ENCODE results near the gene MYO3B. TPM values are rescaled to one million over a fixed set of nuclear protein-coding genes. Genes with fewer than 3 reads are reported as not detected.

The MYO3B gene
- total RNA-seq, 1 donor from 2014 or later: 1.5 TPM

DNA sequence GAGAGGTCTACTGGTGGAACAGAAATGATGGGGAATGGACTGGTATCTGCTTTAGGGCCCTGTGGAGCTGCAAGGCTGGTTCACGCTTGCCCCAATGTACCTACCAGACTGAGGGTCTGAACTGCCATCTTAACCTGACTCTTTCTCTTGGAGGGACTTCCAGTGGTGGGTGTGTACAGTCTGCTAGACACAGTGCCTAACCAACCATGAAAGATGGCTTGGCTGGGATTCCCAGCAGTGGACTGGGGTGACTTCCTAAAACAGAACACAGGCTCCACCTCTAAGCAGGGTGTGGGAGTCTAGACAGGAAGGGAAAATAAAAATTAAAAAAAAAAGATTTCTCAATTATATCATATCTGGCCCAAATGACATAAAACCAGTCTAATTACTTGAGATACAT lies 25.5 kb upstream of the MYO3B start:
- Mint-ChIP-seq H3K4me1 (no peaks in the 10 kb centered on the region), H3K4me3 (no peak overlapping the region), H3K9me3 (no peaks in the 10 kb centered on the region), H3K27me3 (peaks cover 7% of the 10 kb centered on the region), H3K27ac (no peak overlapping the region), H3K36me3 (ENCODE audit: low read depth) (no peaks in the 10 kb centered on the region)
- DNase-seq: no peak
- intact Hi-C loops (cut with micrococcal nuclease): no loop called here

GRCh38 chr2:170155022-170155722 lies 22.8 kb upstream of the MYO3B start:
- intact Hi-C loops (cut with micrococcal nuclease): no loop called here
- peaks cover 7% of the 10 kb centered on the region for H3K27me3 Mint-ChIP-seq
- no peaks in the 10 kb centered on the region for H3K9me3 Mint-ChIP-seq
- DNase-seq: no peak
- no peak overlapping the region for H3K4me3 Mint-ChIP-seq
- H3K27ac Mint-ChIP-seq: no peak overlapping the region
- H3K4me1 Mint-ChIP-seq: no peaks in the 10 kb centered on the region
- no peaks in the 10 kb centered on the region for H3K36me3 Mint-ChIP-seq (ENCODE audit: low read depth)

DNA sequence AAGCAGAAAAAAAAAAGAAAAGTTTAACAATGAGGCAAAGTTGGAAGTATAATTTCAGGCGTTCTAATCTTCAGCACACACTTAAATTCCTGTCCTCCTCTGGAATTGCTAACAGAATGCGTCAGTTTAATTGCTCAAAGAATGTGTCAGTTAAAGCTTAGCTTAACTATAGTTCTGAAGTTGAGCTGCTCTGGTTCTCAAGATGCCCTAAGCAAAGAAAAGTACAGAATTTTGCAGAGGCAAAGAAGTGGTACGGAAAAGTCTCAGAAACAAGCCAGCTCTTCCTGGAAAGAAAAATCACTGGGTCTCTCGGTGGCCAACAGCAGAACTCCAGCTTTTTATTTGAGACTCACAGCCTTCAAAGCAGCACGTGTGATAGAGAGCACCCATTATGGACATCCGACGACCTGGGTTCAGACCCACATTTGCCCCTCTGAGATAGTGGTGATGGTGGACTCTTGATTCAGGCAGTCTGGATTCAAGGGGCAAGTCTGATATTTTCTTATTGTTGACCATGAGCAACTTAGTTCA lies 22.2 kb upstream of the MYO3B start:
- Mint-ChIP-seq H3K27ac (no peak overlapping the region), H3K27me3 (peaks cover 7% of the 10 kb centered on the region), H3K4me3 (no peak overlapping the region), H3K9me3 (no peaks in the 10 kb centered on the region), H3K4me1 (no peaks in the 10 kb centered on the region), H3K36me3 (ENCODE audit: low read depth) (no peaks in the 10 kb centered on the region)
- no peak for DNase-seq
- intact Hi-C loops (cut with micrococcal nuclease): no loop called here

DNA sequence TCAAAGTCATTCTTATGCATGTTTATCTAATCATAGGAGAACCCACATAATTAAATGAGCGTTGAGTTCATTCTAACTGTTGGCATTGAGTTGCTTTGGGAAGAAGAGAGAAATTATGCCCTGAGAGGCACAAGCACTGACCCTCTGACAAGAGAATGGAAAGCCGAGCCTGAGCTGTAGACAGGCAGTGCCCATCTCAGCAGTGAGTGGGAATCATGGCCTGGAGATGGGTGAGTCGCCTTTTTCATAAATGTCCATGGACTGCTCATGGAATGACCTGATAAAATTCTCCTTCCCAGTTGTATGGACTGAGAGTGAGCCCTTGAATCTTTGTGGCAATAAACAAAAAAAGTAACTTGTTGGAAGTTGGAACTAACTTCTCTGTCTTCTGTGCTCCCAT lies 21.4 kb upstream of the MYO3B start:
- no peak overlapping the region for H3K27ac Mint-ChIP-seq
- intact Hi-C loops (cut with micrococcal nuclease): no loop called here
- H3K9me3 Mint-ChIP-seq: no peaks in the 10 kb centered on the region
- peak; percentile 14 for DNase-seq
- peaks cover 7% of the 10 kb centered on the region for H3K27me3 Mint-ChIP-seq
- no peaks in the 10 kb centered on the region for H3K36me3 Mint-ChIP-seq (ENCODE audit: low read depth)
- no peak overlapping the region for H3K4me3 Mint-ChIP-seq
- H3K4me1 Mint-ChIP-seq: no peaks in the 10 kb centered on the region

- H3K36me3 Mint-ChIP-seq (ENCODE audit: low read depth): no peaks in the 10 kb centered on the region
- H3K4me3 Mint-ChIP-seq: no peak overlapping the region
- no peak overlapping the region for H3K27ac Mint-ChIP-seq
- peaks cover 9% of the 10 kb centered on the region for H3K27me3 Mint-ChIP-seq
- H3K4me1 Mint-ChIP-seq: no peaks in the 10 kb centered on the region
- H3K9me3 Mint-ChIP-seq: no peaks in the 10 kb centered on the region
- peak; percentile 17 for DNase-seq
- intact Hi-C loops (cut with micrococcal nuclease): no loop called here
Observed at GRCh38 chr2:170157025-170157684, 20.8 kb upstream of the MYO3B start.

- Mint-ChIP-seq H3K27ac (no peak overlapping the region), H3K27me3 (peaks cover 9% of the 10 kb centered on the region), H3K9me3 (no peaks in the 10 kb centered on the region), H3K36me3 (ENCODE audit: low read depth) (no peaks in the 10 kb centered on the region), H3K4me3 (no peak overlapping the region), H3K4me1 (no peaks in the 10 kb centered on the region)
- intact Hi-C loops (cut with micrococcal nuclease): no loop called here
- DNase-seq: peak; percentile 13
Observed at GRCh38 chr2:170159060-170159459, 18.9 kb upstream of the MYO3B start.

- no peak overlapping the region for H3K4me3 Mint-ChIP-seq
- peaks cover 4% of the 10 kb centered on the region for H3K27me3 Mint-ChIP-seq
- no peaks in the 10 kb centered on the region for H3K36me3 Mint-ChIP-seq (ENCODE audit: low read depth)
- no peaks in the 10 kb centered on the region for H3K4me1 Mint-ChIP-seq
- DNase-seq: peak; percentile 40
- no peaks in the 10 kb centered on the region for H3K9me3 Mint-ChIP-seq
- no peak overlapping the region for H3K27ac Mint-ChIP-seq
- intact Hi-C loops (cut with micrococcal nuclease): no loop called here
Observed at GRCh38 chr2:170161516-170162270, 16.3 kb upstream of the MYO3B start.

DNA sequence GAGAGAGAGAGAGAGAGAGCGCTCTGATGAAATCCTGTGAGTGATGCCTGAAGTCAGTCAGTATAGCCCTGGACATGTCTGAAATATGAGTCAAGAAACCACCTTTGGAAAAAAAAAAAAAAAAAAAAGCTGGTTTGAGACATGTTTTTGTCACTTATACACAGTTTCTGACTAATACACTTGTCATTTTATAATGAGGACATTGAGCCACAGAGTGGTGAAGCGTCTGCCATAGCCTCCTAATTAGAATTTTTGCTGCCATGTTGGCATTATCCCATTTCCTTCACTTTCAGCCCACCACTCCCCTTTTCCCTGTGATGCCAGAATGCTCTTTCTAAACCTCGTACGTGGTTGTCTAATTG lies 15.7 kb upstream of the MYO3B start:
- H3K36me3 Mint-ChIP-seq (ENCODE audit: low read depth): no peaks in the 10 kb centered on the region
- H3K4me3 Mint-ChIP-seq: no peak overlapping the region
- H3K27ac Mint-ChIP-seq: no peak overlapping the region
- H3K9me3 Mint-ChIP-seq: no peaks in the 10 kb centered on the region
- H3K27me3 Mint-ChIP-seq: peaks cover 4% of the 10 kb centered on the region
- no peaks in the 10 kb centered on the region for H3K4me1 Mint-ChIP-seq
- peak; percentile 20 for DNase-seq
- intact Hi-C loops (cut with micrococcal nuclease): no loop called here

DNA sequence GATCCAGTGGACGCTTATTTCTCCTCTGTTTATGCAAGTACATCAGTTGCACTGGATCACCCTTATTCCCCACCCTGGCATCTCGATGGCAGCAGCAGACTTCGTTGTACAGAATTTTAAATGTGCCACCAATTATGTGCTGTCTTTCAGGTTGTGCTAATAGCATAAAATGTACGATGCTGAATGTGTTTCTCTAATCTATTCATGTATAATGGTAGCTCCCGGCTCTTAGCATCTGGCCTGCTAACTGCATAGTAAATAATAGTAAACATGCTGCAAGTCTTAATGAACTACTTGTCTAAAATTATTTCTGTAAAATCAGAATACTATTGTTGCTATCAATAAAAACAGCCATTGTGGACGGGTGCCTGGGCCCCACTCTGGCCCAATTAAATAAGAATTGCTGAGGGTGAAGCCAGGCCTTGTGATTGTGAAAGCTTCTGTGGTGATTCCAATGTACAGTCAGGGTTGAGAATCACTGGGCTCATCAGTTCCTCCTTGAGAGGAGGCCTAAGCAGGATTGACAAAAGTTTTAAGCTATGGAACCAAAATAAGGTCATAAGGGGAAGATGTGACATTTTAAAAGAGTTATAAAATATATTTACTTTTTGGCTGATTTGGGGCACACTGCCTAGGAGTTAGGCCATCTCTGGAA lies 14.4 kb upstream of the MYO3B start:
- Mint-ChIP-seq H3K9me3 (no peaks in the 10 kb centered on the region), H3K4me1 (no peaks in the 10 kb centered on the region), H3K36me3 (ENCODE audit: low read depth) (no peaks in the 10 kb centered on the region), H3K27ac (no peak overlapping the region), H3K4me3 (no peak overlapping the region), H3K27me3 (peaks cover 6% of the 10 kb centered on the region)
- intact Hi-C loops (cut with micrococcal nuclease): no loop called here
- peak; percentile 43 for DNase-seq

DNA sequence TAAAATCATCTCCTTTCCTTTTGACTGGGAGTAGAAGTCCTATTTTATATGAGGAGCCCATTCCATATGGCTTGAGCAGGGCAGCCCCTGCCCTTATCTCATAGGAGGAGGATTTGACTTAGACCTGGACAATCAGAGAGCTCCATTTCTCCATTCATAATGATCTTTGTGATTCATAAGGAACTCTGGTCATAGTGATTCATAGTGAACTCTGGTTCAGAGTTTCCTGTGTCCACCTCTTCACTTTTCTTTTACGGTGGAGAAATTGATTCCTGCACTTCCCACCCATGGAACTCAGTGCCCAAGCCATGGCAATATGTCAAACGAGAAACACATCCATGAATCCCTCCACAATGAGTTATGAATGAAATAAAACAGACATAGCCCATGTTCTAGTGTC lies 12.8 kb upstream of the MYO3B start:
- Mint-ChIP-seq H3K9me3 (no peaks in the 10 kb centered on the region), H3K27ac (no peak overlapping the region), H3K36me3 (ENCODE audit: low read depth) (no peaks in the 10 kb centered on the region), H3K4me1 (no peaks in the 10 kb centered on the region), H3K4me3 (no peak overlapping the region), H3K27me3 (peaks cover 6% of the 10 kb centered on the region)
- peak; percentile 29 for DNase-seq
- intact Hi-C loops (cut with micrococcal nuclease): no loop called here

- H3K27me3 Mint-ChIP-seq: peaks cover 9% of the 10 kb centered on the region
- no peak overlapping the region for H3K4me3 Mint-ChIP-seq
- H3K27ac Mint-ChIP-seq: no peak overlapping the region
- no peaks in the 10 kb centered on the region for H3K36me3 Mint-ChIP-seq (ENCODE audit: low read depth)
- DNase-seq: peak; percentile 8
- intact Hi-C loops (cut with micrococcal nuclease): no loop called here
- H3K4me1 Mint-ChIP-seq: no peaks in the 10 kb centered on the region
- no peaks in the 10 kb centered on the region for H3K9me3 Mint-ChIP-seq
Observed at GRCh38 chr2:170166735-170167134, 11.2 kb upstream of the MYO3B start.

GRCh38 chr2:170170281-170171040 lies 7.5 kb upstream of the MYO3B start:
- no peak overlapping the region for H3K27ac Mint-ChIP-seq
- no peaks in the 10 kb centered on the region for H3K4me1 Mint-ChIP-seq
- peak; percentile 34 for DNase-seq
- no peak overlapping the region for H3K4me3 Mint-ChIP-seq
- no peaks in the 10 kb centered on the region for H3K9me3 Mint-ChIP-seq
- H3K27me3 Mint-ChIP-seq: peaks cover 10% of the 10 kb centered on the region
- intact Hi-C loops (cut with micrococcal nuclease): no loop called here
- no peaks in the 10 kb centered on the region for H3K36me3 Mint-ChIP-seq (ENCODE audit: low read depth)

DNA sequence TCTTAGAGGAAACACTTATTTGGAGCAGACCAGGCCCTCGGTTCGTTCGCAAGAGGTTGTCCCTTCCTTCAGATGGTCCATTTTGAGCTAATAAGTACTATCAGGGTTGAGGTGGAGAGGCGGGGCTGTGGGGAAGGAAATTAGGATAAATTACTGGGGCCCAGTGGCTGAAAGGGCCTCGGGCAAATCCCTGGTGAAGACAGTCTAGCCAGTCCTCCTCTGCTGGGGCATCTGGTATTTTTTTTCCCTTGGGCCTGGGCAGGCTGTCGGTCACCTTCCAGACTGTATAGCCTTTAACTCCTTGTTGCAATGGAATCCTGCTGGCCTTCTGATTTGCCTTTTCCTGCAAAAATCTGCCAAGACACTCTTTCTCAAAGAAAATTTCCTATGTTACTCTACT lies 1.7 kb upstream of the MYO3B start:
- intact Hi-C loops (cut with micrococcal nuclease): no loop called here
- H3K36me3 Mint-ChIP-seq (ENCODE audit: low read depth): no peaks in the 10 kb centered on the region
- no peaks in the 10 kb centered on the region for H3K9me3 Mint-ChIP-seq
- peaks cover 2% of the 10 kb centered on the region for H3K27me3 Mint-ChIP-seq
- peak; percentile 45 for DNase-seq
- no peak overlapping the region for H3K27ac Mint-ChIP-seq
- no peak overlapping the region for H3K4me3 Mint-ChIP-seq
- H3K4me1 Mint-ChIP-seq: no peaks in the 10 kb centered on the region
